ENCODE data around the gene BCLAF1. TPM values are rescaled to one million over a fixed set of nuclear protein-coding genes. Genes with fewer than 3 reads are reported as not detected.

Gene BCLAF1
- total RNA-seq, 1 donor = 181 TPM

DNA sequence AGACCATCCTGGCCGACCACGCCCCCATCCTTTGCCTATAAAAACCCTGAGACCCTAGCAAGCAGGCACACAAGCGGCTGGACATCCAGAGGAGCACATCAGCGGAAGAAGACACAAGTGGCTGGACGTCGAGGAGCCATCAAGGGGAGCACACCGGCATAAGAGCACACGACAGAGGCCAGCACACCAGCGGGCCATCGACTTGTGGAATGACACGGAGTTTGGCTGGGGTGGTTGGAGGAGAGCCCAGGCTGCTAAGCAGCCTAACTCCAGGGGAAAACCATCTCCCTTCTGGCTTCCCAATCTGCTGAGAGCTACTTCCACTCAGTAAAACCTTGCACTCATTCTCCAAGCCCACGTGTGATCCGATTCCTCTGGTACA lies 44.8 kb upstream of the BCLAF1 start:
- TF ChIP-seq, protein P1, sequence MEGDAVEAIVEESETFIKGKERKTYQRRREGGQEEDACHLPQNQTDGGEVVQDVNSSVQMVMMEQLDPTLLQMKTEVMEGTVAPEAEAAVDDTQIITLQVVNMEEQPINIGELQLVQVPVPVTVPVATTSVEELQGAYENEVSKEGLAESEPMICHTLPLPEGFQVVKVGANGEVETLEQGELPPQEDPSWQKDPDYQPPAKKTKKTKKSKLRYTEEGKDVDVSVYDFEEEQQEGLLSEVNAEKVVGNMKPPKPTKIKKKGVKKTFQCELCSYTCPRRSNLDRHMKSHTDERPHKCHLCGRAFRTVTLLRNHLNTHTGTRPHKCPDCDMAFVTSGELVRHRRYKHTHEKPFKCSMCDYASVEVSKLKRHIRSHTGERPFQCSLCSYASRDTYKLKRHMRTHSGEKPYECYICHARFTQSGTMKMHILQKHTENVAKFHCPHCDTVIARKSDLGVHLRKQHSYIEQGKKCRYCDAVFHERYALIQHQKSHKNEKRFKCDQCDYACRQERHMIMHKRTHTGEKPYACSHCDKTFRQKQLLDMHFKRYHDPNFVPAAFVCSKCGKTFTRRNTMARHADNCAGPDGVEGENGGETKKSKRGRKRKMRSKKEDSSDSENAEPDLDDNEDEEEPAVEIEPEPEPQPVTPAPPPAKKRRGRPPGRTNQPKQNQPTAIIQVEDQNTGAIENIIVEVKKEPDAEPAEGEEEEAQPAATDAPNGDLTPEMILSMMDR (IDR thresholded peaks at IDR 0.05; ENCODE audit: insufficient read depth, low read length) = no peak
- H3K4me3 ChIP-seq (ENCODE audit: low read depth, low read length) = no peak overlapping the region
- no peak for DNase-seq (ENCODE audit: low read depth)

DNA sequence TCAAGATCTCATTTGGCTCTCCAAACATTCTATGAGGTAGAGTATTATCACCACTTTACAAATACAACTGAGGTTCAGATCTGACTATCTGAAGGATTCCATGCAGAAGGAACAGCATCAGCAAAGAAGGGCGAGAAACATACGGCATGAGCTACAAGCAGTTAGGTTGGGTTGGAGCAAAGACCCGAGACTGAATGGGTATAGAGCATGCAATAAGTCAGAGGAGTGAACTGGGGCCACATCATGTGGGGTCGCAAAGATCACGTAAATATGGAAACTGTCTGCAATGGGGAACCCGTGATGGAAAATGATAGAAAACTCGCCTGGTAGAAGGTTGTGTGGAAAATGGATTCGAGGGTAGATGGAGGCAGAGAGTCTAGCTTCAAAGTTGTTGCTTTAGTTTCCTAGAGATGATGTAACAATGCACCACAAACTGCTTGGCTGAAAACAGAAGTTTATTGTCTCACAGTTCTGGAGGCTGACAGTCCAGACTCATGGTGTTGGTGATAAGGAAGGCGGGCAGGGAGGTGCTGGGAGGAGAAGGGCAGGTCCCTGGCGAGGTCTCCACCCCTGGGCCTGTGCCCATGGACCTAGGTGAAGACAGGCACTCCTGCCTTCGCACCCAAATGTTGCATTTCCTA lies 44.3 kb upstream of the BCLAF1 start:
- TF ChIP-seq, protein P1 (IDR thresholded peaks at IDR 0.05; ENCODE audit: insufficient read depth, low read length) = no peak
- no peak for DNase-seq (ENCODE audit: low read depth)
- no peak overlapping the region for H3K4me3 ChIP-seq (ENCODE audit: low read depth, low read length)

- DNase-seq (ENCODE audit: low read depth) = no peak
- H3K4me3 ChIP-seq (ENCODE audit: low read depth, low read length) = no peak overlapping the region
- TF ChIP-seq, protein P1 (IDR thresholded peaks at IDR 0.05; ENCODE audit: insufficient read depth, low read length) = no peak
Observed at GRCh38 chr6:136331461-136331860, 41.8 kb upstream of the BCLAF1 start.

DNA sequence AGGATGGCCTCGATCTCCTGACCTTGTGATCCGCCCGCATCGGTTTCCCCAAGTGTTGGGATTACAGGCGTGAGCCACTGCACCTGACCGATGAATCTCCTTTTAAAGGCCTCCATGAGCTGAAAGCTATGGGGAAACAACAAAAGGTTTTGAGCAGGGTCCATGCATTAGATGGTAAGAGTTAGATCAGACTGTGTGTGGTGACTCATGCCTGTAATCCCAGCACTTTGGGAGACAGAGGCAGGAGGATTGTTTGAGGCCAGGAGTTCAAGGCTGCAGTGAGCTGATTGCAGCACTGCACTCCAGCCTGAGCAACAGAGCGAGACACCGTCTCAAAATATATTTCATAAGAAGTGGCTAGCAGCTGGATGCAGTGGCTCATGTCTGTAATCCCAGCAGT lies 41.0 kb upstream of the BCLAF1 start:
- no peak overlapping the region for H3K4me3 ChIP-seq (ENCODE audit: low read depth, low read length)
- TF ChIP-seq, protein P1 (IDR thresholded peaks at IDR 0.05; ENCODE audit: insufficient read depth, low read length) = no peak
- no peak for DNase-seq (ENCODE audit: low read depth)

- DNase-seq (ENCODE audit: low read depth) = no peak
- TF ChIP-seq, protein P1 (IDR thresholded peaks at IDR 0.05; ENCODE audit: insufficient read depth, low read length) = no peak
- H3K4me3 ChIP-seq (ENCODE audit: low read depth, low read length) = no peak overlapping the region
Observed at GRCh38 chr6:136326038-136326553, 36.5 kb upstream of the BCLAF1 start.

DNA sequence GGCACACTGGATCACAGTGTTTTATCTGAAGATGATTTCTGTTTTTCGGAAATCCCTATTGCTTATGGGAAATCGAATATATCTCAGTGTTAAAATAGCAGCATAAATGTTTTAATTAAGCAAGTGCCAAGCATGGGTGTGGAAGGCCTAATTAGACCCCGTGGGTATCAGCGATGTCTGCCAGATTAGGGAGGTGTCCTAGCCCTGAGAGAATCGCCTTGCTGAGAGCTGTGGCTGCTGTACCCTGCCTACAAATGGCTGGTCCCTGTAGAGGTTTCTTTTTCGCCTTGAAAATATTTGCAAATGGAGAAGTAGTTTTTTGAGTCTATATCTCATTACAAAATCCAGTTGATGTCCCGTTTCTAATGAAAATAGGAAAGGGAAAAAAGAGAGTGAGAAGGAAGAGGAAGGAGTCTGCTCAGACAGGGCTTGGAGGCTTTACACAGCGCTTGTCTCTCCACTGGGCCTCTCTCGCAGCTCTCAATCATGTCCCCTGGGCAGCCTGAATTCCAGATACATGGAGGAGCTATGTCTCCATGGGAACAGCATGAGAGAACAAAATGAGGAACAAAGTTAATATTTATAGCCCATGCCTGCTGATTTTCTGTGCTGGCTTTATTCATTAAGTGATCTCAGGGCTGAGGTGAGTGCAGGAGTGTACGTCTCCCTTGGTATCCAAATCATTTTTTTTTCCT lies 35.2 kb upstream of the BCLAF1 start:
- no peak for DNase-seq (ENCODE audit: low read depth)
- no peak overlapping the region for H3K4me3 ChIP-seq (ENCODE audit: low read depth, low read length)
- TF ChIP-seq, protein P1 (IDR thresholded peaks at IDR 0.05; ENCODE audit: insufficient read depth, low read length) = no peak

Data from fibroblast of the aortic adventitia (primary cell).